ENCODE results near the gene LMO2. TPM values are rescaled to one million over a fixed set of nuclear protein-coding genes. Genes with fewer than 3 reads are reported as not detected.

The LMO2 gene
- total RNA-seq, 1 donor from 2014 or later, result 1.8 TPM

DNA sequence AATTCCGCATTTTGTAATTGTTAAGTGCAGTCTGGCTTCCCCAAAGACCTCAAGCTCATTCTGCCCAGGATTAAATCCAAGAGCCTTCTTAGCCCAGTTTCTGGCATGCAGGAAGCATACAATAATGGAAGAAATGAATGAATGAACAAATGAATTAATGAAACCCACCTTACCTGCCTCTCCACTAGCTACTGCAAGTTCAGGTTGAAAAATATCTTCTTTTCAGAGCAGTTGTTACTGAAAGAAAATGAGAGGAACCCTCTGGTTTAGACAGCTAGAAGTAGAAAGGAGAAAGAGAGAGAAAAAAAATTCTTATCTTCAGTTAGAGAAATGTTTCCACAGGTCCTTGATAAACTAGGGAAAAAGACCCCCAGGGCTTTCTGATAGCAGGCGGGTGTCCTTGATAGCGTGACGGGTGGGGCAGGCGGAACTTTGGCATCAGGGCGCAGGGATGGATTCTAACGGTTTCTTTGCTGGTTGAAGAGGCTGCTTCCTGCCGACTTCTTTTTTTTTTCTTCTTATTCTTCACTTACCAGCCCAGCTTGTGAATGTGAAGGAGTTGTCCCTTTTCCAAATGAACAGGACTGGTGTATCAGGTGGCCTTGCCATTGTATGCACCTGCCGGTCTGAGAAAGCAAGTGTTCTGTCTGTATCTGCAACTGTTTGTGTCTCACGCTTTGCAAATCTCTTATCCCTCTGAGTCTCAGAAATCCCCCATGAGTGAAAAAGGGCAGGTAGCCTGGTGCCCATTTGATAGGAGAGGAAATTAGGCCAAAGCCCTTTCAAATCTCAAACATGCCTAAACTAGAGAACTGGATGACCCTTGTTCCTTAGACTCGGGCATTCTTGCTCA is 10.0 kb downstream of the LMO2 start:
- peaks cover 4% of the 10 kb centered on the region for H3K9me3 Mint-ChIP-seq (ENCODE audit: unreplicated experiment)
- no peak overlapping the region for H3K4me3 ChIP-seq (ENCODE audit: insufficient read depth, low read depth, low read length)
- peaks cover 30% of the 10 kb centered on the region for H3K27me3 ChIP-seq (ENCODE audit: insufficient read depth, low read length)
- no peaks in the 10 kb centered on the region for H4K20me1 ChIP-seq (ENCODE audit: insufficient read depth, low read length)
- H3K4me1 ChIP-seq (ENCODE audit: insufficient read depth, low read length), result no peaks in the 10 kb centered on the region
- H3K27ac Mint-ChIP-seq (ENCODE audit: unreplicated experiment), result no peak overlapping the region
- H3K4me3 Mint-ChIP-seq (ENCODE audit: unreplicated experiment), result no peak overlapping the region
- no peak overlapping the region for H3K27ac ChIP-seq (ENCODE audit: low read depth, low read length)
- H3K9me3 ChIP-seq (ENCODE audit: insufficient read depth, low read depth, low read length), result no peaks in the 10 kb centered on the region
- H3K9ac ChIP-seq (ENCODE audit: low read length), result no peak overlapping the region
- no peaks in the 10 kb centered on the region for H3K36me3 ChIP-seq (ENCODE audit: insufficient read depth, low read length)
- no peak for FAIRE-seq
- H3K27me3 Mint-ChIP-seq (ENCODE audit: low read depth, unreplicated experiment), result peaks cover 57% of the 10 kb centered on the region
- H3K79me2 ChIP-seq (ENCODE audit: insufficient read depth, low read length), result no peaks in the 10 kb centered on the region
- H3K4me1 Mint-ChIP-seq (ENCODE audit: low read depth, unreplicated experiment), result no peaks in the 10 kb centered on the region
- H3K4me2 ChIP-seq (ENCODE audit: low read length), result no peak overlapping the region
- DNase-seq (ENCODE audit: low read depth), result no peak
- H2AFZ ChIP-seq (ENCODE audit: low read depth, low read length), result no peak overlapping the region
- no peaks in the 10 kb centered on the region for H3K36me3 Mint-ChIP-seq (ENCODE audit: low read depth, unreplicated experiment)
- TF ChIP-seq, protein P1, sequence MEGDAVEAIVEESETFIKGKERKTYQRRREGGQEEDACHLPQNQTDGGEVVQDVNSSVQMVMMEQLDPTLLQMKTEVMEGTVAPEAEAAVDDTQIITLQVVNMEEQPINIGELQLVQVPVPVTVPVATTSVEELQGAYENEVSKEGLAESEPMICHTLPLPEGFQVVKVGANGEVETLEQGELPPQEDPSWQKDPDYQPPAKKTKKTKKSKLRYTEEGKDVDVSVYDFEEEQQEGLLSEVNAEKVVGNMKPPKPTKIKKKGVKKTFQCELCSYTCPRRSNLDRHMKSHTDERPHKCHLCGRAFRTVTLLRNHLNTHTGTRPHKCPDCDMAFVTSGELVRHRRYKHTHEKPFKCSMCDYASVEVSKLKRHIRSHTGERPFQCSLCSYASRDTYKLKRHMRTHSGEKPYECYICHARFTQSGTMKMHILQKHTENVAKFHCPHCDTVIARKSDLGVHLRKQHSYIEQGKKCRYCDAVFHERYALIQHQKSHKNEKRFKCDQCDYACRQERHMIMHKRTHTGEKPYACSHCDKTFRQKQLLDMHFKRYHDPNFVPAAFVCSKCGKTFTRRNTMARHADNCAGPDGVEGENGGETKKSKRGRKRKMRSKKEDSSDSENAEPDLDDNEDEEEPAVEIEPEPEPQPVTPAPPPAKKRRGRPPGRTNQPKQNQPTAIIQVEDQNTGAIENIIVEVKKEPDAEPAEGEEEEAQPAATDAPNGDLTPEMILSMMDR (IDR thresholded peaks at IDR 0.05; ENCODE audit: insufficient read depth, low read depth, low read length), result no peak
- TF ChIP-seq EZH2 (IDR thresholded peaks at IDR 0.05; ENCODE audit: insufficient read depth, low read length), result no peak

DNA sequence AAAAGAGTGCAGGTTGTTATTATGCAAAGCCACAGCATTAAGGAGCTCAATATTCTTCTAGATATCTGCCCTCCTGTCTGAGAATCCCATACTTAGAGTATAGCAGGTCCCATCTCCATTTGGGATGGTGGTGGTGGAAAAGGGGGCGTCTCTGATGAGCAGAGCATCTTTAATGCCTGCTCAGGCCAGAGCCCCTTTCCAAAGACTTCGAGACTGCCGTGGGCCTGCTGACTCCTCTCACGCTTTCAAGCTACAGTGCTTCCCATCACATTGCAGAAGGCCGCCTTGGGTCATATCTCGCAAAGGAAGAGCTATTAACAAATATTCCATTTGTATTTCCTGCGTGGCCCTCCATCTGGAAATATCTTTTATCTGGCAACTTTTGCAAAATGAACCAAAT is 10.9 kb downstream of the LMO2 start:
- no peaks in the 10 kb centered on the region for H3K36me3 ChIP-seq (ENCODE audit: insufficient read depth, low read length)
- H2AFZ ChIP-seq (ENCODE audit: low read depth, low read length), result no peak overlapping the region
- H3K9me3 Mint-ChIP-seq (ENCODE audit: unreplicated experiment), result peaks cover 4% of the 10 kb centered on the region
- H3K36me3 Mint-ChIP-seq (ENCODE audit: low read depth, unreplicated experiment), result no peaks in the 10 kb centered on the region
- H4K20me1 ChIP-seq (ENCODE audit: insufficient read depth, low read length), result no peaks in the 10 kb centered on the region
- DNase-seq (ENCODE audit: low read depth) (no peak), FAIRE-seq (no peak)
- H3K27me3 ChIP-seq (ENCODE audit: insufficient read depth, low read length), result peaks cover 38% of the 10 kb centered on the region
- no peaks in the 10 kb centered on the region for H3K79me2 ChIP-seq (ENCODE audit: insufficient read depth, low read length)
- H3K4me3 ChIP-seq (ENCODE audit: insufficient read depth, low read depth, low read length), result no peak overlapping the region
- H3K4me1 ChIP-seq (ENCODE audit: insufficient read depth, low read length), result no peaks in the 10 kb centered on the region
- TF ChIP-seq, protein P1 (IDR thresholded peaks at IDR 0.05; ENCODE audit: insufficient read depth, low read depth, low read length), result no peak
- no peak for TF ChIP-seq EZH2 (IDR thresholded peaks at IDR 0.05; ENCODE audit: insufficient read depth, low read length)
- no peaks in the 10 kb centered on the region for H3K9me3 ChIP-seq (ENCODE audit: insufficient read depth, low read depth, low read length)
- H3K27me3 Mint-ChIP-seq (ENCODE audit: low read depth, unreplicated experiment), result peaks cover 60% of the 10 kb centered on the region
- H3K27ac Mint-ChIP-seq (ENCODE audit: unreplicated experiment), result no peak overlapping the region
- no peak overlapping the region for H3K4me3 Mint-ChIP-seq (ENCODE audit: unreplicated experiment)
- H3K9ac ChIP-seq (ENCODE audit: low read length), result no peak overlapping the region
- H3K4me2 ChIP-seq (ENCODE audit: low read length), result no peak overlapping the region
- H3K27ac ChIP-seq (ENCODE audit: low read depth, low read length), result no peak overlapping the region
- no peaks in the 10 kb centered on the region for H3K4me1 Mint-ChIP-seq (ENCODE audit: low read depth, unreplicated experiment)

GRCh38 chr11:33879375-33879774 is 12.5 kb downstream of the LMO2 start:
- Histone ChIP-seq H3K9ac (ENCODE audit: low read length) (no peak overlapping the region), H3K79me2 (ENCODE audit: insufficient read depth, low read length) (no peaks in the 10 kb centered on the region), H2AFZ (ENCODE audit: low read depth, low read length) (no peak overlapping the region), H3K4me1 (ENCODE audit: insufficient read depth, low read length) (no peaks in the 10 kb centered on the region), H3K36me3 (ENCODE audit: insufficient read depth, low read length) (no peaks in the 10 kb centered on the region), H3K27me3 (ENCODE audit: insufficient read depth, low read length) (peaks cover 33% of the 10 kb centered on the region), H3K4me2 (ENCODE audit: low read length) (no peak overlapping the region), H3K9me3 (ENCODE audit: insufficient read depth, low read depth, low read length) (no peaks in the 10 kb centered on the region), H3K4me3 (ENCODE audit: insufficient read depth, low read depth, low read length) (no peak overlapping the region), H4K20me1 (ENCODE audit: insufficient read depth, low read length) (no peaks in the 10 kb centered on the region), H3K27ac (ENCODE audit: low read depth, low read length) (no peak overlapping the region)
- DNase-seq (ENCODE audit: low read depth), result no peak
- H3K4me1 Mint-ChIP-seq (ENCODE audit: low read depth, unreplicated experiment), result no peaks in the 10 kb centered on the region
- peaks cover 65% of the 10 kb centered on the region for H3K27me3 Mint-ChIP-seq (ENCODE audit: low read depth, unreplicated experiment)
- no peak overlapping the region for H3K4me3 Mint-ChIP-seq (ENCODE audit: unreplicated experiment)
- FAIRE-seq, result no peak
- no peaks in the 10 kb centered on the region for H3K36me3 Mint-ChIP-seq (ENCODE audit: low read depth, unreplicated experiment)
- H3K9me3 Mint-ChIP-seq (ENCODE audit: unreplicated experiment), result peaks cover 4% of the 10 kb centered on the region
- TF ChIP-seq, protein P1 (IDR thresholded peaks at IDR 0.05; ENCODE audit: insufficient read depth, low read depth, low read length), result no peak
- no peak overlapping the region for H3K27ac Mint-ChIP-seq (ENCODE audit: unreplicated experiment)

All from astrocyte (in vitro differentiated cells and primary cell).